Measurements from ENCODE around the gene GADL1.
A peak's percentile ranks its signal among the peaks of the same experiment; 100 is the strongest.

The GADL1 gene

DNA sequence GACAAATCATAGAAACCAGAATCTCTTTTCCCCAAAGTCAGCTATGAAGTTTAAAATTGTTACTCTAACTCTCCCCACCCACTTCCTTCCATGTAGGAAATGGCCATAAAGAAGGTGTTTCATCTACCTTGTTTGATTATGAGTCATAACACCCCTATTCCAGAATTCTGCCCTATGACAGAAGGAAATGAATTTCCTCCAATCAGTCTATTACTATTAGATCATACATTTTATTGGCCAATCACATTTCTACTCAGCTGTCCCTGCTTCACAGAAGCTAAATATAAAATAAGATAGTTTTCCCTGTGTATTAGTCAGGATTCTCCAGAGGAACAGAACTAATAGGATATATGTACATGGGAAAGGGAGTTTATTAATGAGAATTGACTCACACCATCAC lies 186.0 kb downstream of the GADL1 start:
- Histone ChIP-seq H3K23ac (ENCODE audit: low read length in 2 of 2) (no peak overlapping the region), H2BK15ac (ENCODE audit: low read depth, poor library complexity, severe bottlenecking) (no peak overlapping the region), H3K36me3 (ENCODE audit: control insufficient read depth in 1 of 2, insufficient read depth in 2 of 2, low read depth in 1 of 2, low read length in 2 of 2) (no peaks in the 10 kb centered on the region), H4K8ac (ENCODE audit: low read length) (no peak overlapping the region), H2BK120ac (ENCODE audit: low read depth, low read length) (no peak overlapping the region), H2AK5ac (ENCODE audit: low read length, severe bottlenecking) (no peak overlapping the region), H3K4me3 (ENCODE audit: insufficient read depth in 1 of 2, low read depth in 1 of 2, low read length in 2 of 2) (no peak overlapping the region), H3K79me1 (replicated peaks; ENCODE audit: low read length, poor library complexity, severe bottlenecking) (no peaks in the 10 kb centered on the region), H3K4me1 (ENCODE audit: control insufficient read depth, insufficient read depth, low read depth, low read length) (peaks cover 3% of the 10 kb centered on the region), H4K91ac (ENCODE audit: low read length) (no peak overlapping the region), H3K18ac (ENCODE audit: low read depth in 1 of 2, low read length in 2 of 2) (no peak overlapping the region), H3K27ac (ENCODE audit: low read length, poor library complexity, severe bottlenecking) (no peak overlapping the region), H3K27me3 (ENCODE audit: control insufficient read depth in 1 of 2, insufficient read depth in 1 of 2, low read length in 2 of 2) (no peaks in the 10 kb centered on the region), H3K9ac (ENCODE audit: low read length) (no peak overlapping the region), H3K4me2 (ENCODE audit: low read length, poor library complexity, severe bottlenecking) (no peak overlapping the region), H3K4ac (ENCODE audit: low read depth in 1 of 2, low read length in 2 of 2) (no peak overlapping the region), H3K14ac (ENCODE audit: low read length in 2 of 2) (no peak overlapping the region), H3K9me3 (ENCODE audit: control insufficient read depth, low read length) (no peaks in the 10 kb centered on the region), H2BK5ac (ENCODE audit: low read depth, low read length, poor library complexity, severe bottlenecking) (no peak overlapping the region), H2AFZ (ENCODE audit: low read depth, low read length) (no peak overlapping the region), H2BK12ac (ENCODE audit: low read length in 2 of 2) (no peak overlapping the region)
- DNase-seq: no peak

DNA sequence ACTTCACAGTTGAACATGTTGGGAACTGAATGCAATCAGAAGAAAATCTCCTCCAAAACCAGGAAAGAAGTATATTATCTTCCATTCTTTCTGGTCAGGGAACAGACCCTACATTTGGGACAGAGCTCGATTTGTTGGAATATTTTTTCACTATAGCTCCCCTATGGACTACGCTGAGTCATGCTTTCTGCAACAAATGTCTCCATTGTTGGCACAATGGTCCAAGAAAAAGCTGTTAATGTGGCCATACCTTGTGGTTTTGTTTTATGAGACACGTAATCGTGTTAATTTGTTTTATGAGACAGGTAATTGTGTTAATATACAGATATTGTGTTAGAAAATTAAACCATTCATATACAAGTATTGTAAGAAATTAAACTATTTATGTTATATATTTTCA lies 186.6 kb downstream of the GADL1 start:
- H3K4me1 ChIP-seq (ENCODE audit: control insufficient read depth, insufficient read depth, low read depth, low read length): peaks cover 3% of the 10 kb centered on the region
- no peak overlapping the region for H3K18ac ChIP-seq (ENCODE audit: low read depth in 1 of 2, low read length in 2 of 2)
- no peaks in the 10 kb centered on the region for H3K79me1 ChIP-seq (replicated peaks; ENCODE audit: low read length, poor library complexity, severe bottlenecking)
- no peak overlapping the region for H2AFZ ChIP-seq (ENCODE audit: low read depth, low read length)
- H3K4me2 ChIP-seq (ENCODE audit: low read length, poor library complexity, severe bottlenecking): no peak overlapping the region
- no peak overlapping the region for H2AK5ac ChIP-seq (ENCODE audit: low read length, severe bottlenecking)
- H3K23ac ChIP-seq (ENCODE audit: low read length in 2 of 2): no peak overlapping the region
- H2BK120ac ChIP-seq (ENCODE audit: low read depth, low read length): no peak overlapping the region
- no peak overlapping the region for H2BK15ac ChIP-seq (ENCODE audit: low read depth, poor library complexity, severe bottlenecking)
- WGBS: 96% methylated on average over 2 of the region's 4 CpGs
- no peak for DNase-seq
- H2BK5ac ChIP-seq (ENCODE audit: low read depth, low read length, poor library complexity, severe bottlenecking): no peak overlapping the region
- H3K36me3 ChIP-seq (ENCODE audit: control insufficient read depth in 1 of 2, insufficient read depth in 2 of 2, low read depth in 1 of 2, low read length in 2 of 2): peaks cover 0 to 6% of the 10 kb centered on the region in 2 experiments
- H3K9me3 ChIP-seq (ENCODE audit: control insufficient read depth, low read length): no peaks in the 10 kb centered on the region
- H3K4ac ChIP-seq (ENCODE audit: low read depth in 1 of 2, low read length in 2 of 2): no peak overlapping the region
- no peak overlapping the region for H3K9ac ChIP-seq (ENCODE audit: low read length)
- no peak overlapping the region for H3K27ac ChIP-seq (ENCODE audit: low read length, poor library complexity, severe bottlenecking)
- H3K14ac ChIP-seq (ENCODE audit: low read length in 2 of 2): no peak overlapping the region
- no peaks in the 10 kb centered on the region for H3K27me3 ChIP-seq (ENCODE audit: control insufficient read depth in 1 of 2, insufficient read depth in 1 of 2, low read length in 2 of 2)
- no peak overlapping the region for H2BK12ac ChIP-seq (ENCODE audit: low read length in 2 of 2)
- H4K8ac ChIP-seq (ENCODE audit: low read length): no peak overlapping the region
- no peak overlapping the region for H3K4me3 ChIP-seq (ENCODE audit: insufficient read depth in 1 of 2, low read depth in 1 of 2, low read length in 2 of 2)
- H4K91ac ChIP-seq (ENCODE audit: low read length): no peak overlapping the region

DNA sequence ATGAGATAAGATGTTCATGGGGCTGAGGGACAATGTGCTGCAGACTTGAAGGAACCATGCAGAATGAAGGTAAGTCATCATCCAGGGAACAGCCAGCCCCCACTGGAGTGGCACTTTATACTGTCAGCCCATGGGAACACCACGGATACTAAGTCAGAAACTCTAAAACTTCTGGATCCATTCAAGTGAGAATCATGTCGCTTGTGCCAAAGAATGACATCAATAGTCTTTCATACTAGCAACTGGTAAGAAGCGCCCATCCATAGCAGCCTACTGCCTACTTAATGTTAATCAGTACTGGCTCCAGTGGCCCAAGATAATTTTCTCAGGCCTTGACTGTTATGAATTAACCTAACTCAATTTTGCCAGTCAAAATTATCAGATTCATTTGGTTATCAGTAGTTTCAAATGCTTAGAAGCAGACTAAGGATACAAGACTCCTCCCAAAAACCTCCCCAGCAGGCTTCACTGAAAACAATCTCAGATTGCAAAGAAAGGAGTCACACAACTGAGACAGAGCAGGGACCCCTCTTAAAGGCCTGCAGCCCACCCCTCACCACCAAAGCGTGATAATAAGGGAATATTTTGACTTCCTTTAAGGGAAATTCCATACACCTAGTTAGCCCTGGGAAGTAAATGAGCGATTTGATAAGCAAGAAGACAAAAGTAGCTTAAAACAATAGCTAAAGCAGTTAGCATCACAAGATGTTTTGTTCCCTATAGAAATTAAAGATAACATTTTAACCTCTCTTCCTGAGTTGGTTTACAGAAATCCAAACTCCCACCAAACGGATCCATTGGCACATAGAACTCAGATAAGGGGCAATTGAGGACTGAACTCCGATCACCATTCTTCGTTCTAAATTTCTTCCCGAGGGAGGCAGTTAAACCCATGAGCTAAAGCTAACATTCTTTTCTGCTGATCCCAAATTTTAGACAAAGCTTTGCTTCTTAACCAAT lies 189.2 kb downstream of the GADL1 start:
- DNase-seq: no peak
- WGBS: 98% methylated on average over 7 of the region's 9 CpGs
- H3K14ac ChIP-seq (ENCODE audit: low read length in 2 of 2): no peak overlapping the region

DNA sequence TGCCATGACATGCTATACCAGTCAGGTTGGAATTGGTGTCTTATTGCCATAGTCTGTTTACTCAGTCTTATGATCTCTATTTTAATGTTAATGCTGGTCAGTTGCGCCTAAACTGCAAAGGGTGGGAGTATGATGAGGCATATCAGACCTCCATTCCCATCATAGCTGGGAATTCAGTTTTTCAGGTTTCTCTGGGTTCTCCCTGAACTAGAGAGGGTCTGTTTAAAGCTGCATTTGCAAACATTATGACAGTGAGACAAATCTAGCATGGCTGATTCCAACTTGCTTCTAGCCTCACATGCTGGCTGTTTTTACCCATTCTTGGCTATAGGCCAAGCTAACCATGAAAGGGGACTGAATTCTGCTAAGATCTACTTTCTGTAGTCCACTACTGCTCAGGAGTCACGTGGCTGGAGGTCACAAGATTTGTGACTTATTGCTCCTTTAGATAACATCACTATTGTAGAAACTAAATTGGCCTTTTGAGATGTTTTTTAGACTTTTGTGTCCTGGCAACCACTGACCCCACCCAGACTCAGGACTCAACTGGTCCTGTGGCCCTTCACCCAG lies 191.5 kb downstream of the GADL1 start:
- WGBS: no CpG with 5 or more reads among the region's 2 CpGs
- no peak overlapping the region for H3K27ac ChIP-seq (ENCODE audit: low read length, poor library complexity, severe bottlenecking)
- no peak overlapping the region for H3K9ac ChIP-seq (ENCODE audit: low read length)
- peaks cover 3% of the 10 kb centered on the region for H3K4me1 ChIP-seq (ENCODE audit: control insufficient read depth, insufficient read depth, low read depth, low read length)
- no peak overlapping the region for H2BK15ac ChIP-seq (ENCODE audit: low read depth, poor library complexity, severe bottlenecking)
- no peak overlapping the region for H2BK5ac ChIP-seq (ENCODE audit: low read depth, low read length, poor library complexity, severe bottlenecking)
- no peak overlapping the region for H3K4me2 ChIP-seq (ENCODE audit: low read length, poor library complexity, severe bottlenecking)
- H3K36me3 ChIP-seq (ENCODE audit: control insufficient read depth in 1 of 2, insufficient read depth in 2 of 2, low read depth in 1 of 2, low read length in 2 of 2): peaks cover 0 to 46% of the 10 kb centered on the region in 2 experiments
- H3K79me1 ChIP-seq (replicated peaks; ENCODE audit: low read length, poor library complexity, severe bottlenecking): peaks cover 2% of the 10 kb centered on the region
- H2AFZ ChIP-seq (ENCODE audit: low read depth, low read length): no peak overlapping the region
- no peak overlapping the region for H4K8ac ChIP-seq (ENCODE audit: low read length)
- DNase-seq: no peak
- no peaks in the 10 kb centered on the region for H3K27me3 ChIP-seq (ENCODE audit: control insufficient read depth in 1 of 2, insufficient read depth in 1 of 2, low read length in 2 of 2)
- H3K18ac ChIP-seq (ENCODE audit: low read depth in 1 of 2, low read length in 2 of 2): no peak overlapping the region
- no peaks in the 10 kb centered on the region for H3K9me3 ChIP-seq (ENCODE audit: control insufficient read depth, low read length)
- H3K23ac ChIP-seq (ENCODE audit: low read length in 2 of 2): no peak overlapping the region
- no peak overlapping the region for H2BK12ac ChIP-seq (ENCODE audit: low read length in 2 of 2)
- H2AK5ac ChIP-seq (ENCODE audit: low read length, severe bottlenecking): no peak overlapping the region
- H2BK120ac ChIP-seq (ENCODE audit: low read depth, low read length): no peak overlapping the region
- H4K91ac ChIP-seq (ENCODE audit: low read length): no peak overlapping the region
- no peak overlapping the region for H3K14ac ChIP-seq (ENCODE audit: low read length in 2 of 2)
- no peak overlapping the region for H3K4me3 ChIP-seq (ENCODE audit: insufficient read depth in 1 of 2, low read depth in 1 of 2, low read length in 2 of 2)
- H3K4ac ChIP-seq (ENCODE audit: low read depth in 1 of 2, low read length in 2 of 2): no peak overlapping the region

More for the DNA sequence above, 189.2 kb downstream of the GADL1 start:
- Histone ChIP-seq H3K27me3 (ENCODE audit: control insufficient read depth in 1 of 2, insufficient read depth in 1 of 2, low read length in 2 of 2) (no peaks in the 10 kb centered on the region), H4K8ac (ENCODE audit: low read length) (no peak overlapping the region), H3K4me3 (ENCODE audit: insufficient read depth in 1 of 2, low read depth in 1 of 2, low read length in 2 of 2) (no peak overlapping the region), H4K91ac (ENCODE audit: low read length) (no peak overlapping the region), H3K9me3 (ENCODE audit: control insufficient read depth, low read length) (no peaks in the 10 kb centered on the region), H2BK15ac (ENCODE audit: low read depth, poor library complexity, severe bottlenecking) (peak overlapping the region; percentile 20), H3K4me2 (ENCODE audit: low read length, poor library complexity, severe bottlenecking) (no peak overlapping the region), H3K23ac (ENCODE audit: low read length in 2 of 2) (no peak overlapping the region), H3K79me1 (replicated peaks; ENCODE audit: low read length, poor library complexity, severe bottlenecking) (no peaks in the 10 kb centered on the region), H3K36me3 (ENCODE audit: control insufficient read depth in 1 of 2, insufficient read depth in 2 of 2, low read depth in 1 of 2, low read length in 2 of 2) (peaks cover 0 to 24% of the 10 kb centered on the region in 2 experiments), H2AFZ (ENCODE audit: low read depth, low read length) (no peak overlapping the region), H3K9ac (ENCODE audit: low read length) (no peak overlapping the region), H2BK12ac (ENCODE audit: low read length in 2 of 2) (no peak overlapping the region), H2BK5ac (ENCODE audit: low read depth, low read length, poor library complexity, severe bottlenecking) (peak overlapping the region; percentile 58), H2BK120ac (ENCODE audit: low read depth, low read length) (no peak overlapping the region), H3K4ac (ENCODE audit: low read depth in 1 of 2, low read length in 2 of 2) (no peak overlapping the region), H2AK5ac (ENCODE audit: low read length, severe bottlenecking) (peak overlapping the region; percentile 65), H3K4me1 (ENCODE audit: control insufficient read depth, insufficient read depth, low read depth, low read length) (peaks cover 3% of the 10 kb centered on the region), H3K18ac (ENCODE audit: low read depth in 1 of 2, low read length in 2 of 2) (no peak overlapping the region), H3K27ac (ENCODE audit: low read length, poor library complexity, severe bottlenecking) (peak overlapping the region; percentile 55)

Measured in mesenchymal stem cell (in vitro differentiated cells and primary cell).